NCI-H146 treated with DMSO at 0.1 percent for 48 hours (cell line): ENCODE data around the gene IRF2BP1.

Source experiments
- DNase-seq: peaks from one replicate; lab custom pipeline; 2025; ENCODE audit not compliant: unreplicated experiment; lab: John Stamatoyannopoulos, UW

The IRF2BP1 gene, protein sequence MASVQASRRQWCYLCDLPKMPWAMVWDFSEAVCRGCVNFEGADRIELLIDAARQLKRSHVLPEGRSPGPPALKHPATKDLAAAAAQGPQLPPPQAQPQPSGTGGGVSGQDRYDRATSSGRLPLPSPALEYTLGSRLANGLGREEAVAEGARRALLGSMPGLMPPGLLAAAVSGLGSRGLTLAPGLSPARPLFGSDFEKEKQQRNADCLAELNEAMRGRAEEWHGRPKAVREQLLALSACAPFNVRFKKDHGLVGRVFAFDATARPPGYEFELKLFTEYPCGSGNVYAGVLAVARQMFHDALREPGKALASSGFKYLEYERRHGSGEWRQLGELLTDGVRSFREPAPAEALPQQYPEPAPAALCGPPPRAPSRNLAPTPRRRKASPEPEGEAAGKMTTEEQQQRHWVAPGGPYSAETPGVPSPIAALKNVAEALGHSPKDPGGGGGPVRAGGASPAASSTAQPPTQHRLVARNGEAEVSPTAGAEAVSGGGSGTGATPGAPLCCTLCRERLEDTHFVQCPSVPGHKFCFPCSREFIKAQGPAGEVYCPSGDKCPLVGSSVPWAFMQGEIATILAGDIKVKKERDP

DNA sequence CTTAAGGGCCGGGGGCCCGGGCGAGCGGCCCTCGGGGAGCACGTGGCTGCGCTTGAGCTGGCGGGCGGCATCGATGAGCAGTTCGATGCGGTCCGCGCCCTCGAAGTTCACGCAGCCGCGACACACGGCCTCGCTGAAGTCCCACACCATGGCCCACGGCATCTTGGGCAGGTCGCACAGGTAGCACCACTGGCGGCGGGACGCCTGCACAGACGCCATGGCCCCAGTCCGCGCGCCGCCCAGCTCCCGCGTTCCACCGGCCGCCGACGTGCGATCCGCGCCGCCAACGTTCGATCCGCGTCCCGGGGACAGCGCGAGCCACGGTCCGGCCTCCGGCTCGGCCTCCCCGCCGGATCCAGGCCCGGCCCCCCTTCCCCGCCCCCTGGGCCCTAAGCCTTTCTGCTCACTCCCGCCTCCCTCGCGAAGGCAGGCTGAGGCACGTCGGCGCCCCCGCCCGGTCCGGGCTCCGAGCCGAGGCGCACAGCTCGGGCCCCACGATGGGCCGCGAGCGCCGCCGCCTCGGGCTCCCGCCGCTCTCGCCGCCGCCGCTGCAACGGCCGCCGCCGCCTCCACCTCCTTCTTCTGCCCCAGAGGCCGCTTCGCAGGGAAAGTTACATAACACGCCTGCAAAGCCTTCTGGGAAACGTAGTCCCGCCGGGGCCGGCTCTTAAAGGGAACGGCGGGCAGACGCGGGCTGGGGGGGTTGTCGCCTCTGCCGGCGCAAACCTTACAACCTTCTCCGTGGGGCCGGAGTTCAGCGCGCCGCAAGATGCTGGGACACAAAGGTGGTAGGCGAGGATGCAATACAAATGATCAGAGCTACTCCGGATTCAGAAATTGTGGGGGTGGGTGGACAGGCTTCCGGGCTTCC lies at the start of gene IRF2BP1:
TSS of gene IRF2BP1 (minus strand) at position 586 of the 871 bp plus-strand sequence. CDS start at position 219, 367 bp downstream.
- DNase-seq = peak; percentile 91

DNA sequence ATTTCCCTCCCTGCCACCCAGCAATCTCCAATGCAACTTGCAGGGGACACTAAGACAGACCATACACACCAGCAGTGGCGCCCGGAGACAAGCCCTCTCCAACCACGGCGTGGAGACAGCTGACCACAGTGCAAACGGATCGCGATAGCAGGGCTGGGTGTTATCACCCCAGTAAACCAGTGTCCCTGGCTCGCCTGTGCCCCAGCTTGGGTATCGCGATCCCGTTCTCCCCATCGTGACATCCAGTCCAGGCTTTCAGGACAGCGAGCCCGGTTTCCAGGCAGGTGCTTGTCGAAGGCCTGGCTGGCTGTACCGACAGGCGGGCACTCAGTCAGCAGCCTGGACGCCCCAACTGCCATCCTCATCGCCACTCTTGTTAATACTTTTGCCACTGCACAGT lies 49.3 kb upstream of the IRF2BP1 start:
- DNase-seq = no peak

DNA sequence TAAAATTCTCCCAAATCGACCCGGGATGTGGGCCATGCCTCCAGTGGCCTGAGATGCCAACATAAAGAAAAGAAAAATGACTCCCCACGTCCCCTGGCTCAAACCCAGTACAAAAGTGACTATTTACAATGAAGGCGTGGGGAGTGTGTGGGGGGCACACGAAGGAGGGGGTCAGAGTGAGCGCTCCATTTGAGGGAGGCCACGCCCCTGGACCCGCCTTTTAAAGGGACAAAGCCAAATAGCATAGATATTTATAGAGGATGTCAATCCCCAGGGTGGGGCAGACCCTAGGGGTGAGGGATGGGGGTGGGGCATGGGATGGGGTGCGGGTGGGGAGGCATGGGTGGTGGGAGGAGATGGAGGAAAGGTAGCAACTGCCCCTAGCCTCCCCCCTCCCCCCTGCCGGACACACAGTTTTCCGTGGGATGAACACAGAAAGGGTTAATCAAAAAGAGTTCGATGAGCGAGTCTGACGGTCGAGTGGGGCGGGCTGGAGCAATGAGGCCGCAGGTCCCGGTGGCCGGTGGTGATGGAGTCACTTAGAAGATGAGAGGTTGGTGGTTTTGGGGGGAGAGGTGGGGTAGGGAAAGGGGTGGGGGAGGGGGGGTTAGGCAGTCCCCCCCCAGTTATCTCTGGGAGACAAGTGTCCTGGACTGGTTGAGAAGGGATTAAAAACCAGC lies 48.8 kb upstream of the IRF2BP1 start:
- no peak for DNase-seq

DNA sequence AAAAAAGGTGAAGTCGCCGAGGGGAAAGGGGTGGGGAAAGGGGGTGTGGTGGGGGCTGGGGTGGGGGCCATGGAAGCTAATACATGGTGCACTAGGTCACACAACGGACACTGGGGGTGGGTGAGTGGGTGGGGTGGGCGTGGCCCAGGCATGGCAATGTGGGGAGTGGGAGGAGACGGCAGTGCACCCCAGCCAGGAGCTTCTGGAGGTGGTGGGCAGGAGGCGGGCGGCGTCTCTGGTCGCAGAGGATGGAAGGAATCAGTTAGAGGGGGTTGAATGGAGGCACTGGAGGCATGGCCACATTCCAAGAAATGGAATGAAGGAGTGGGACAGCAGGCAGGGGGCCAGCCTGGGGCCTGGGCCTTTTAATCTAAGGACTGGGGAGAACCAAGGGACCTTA lies 47.8 kb upstream of the IRF2BP1 start:
- no peak for DNase-seq

DNA sequence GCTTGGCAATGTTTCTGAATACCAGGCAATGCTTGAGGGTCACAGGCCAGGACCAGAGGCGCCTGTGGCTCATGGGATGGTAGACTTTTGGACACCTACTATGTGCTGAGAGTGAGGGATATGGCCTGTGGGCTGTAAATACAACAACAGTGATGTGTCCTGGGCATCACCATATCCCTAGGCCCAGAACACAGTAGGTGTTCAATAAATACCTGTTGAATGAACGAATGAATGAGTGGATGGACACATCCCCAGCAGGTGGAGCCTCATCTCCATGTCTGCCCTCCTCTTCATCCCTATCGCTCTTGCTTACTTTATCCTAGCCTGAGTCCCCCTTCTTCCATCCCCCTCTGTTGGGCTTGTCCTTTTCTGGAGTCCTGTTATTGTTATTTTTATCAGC lies 45.1 kb upstream of the IRF2BP1 start:
- no peak for DNase-seq

DNA sequence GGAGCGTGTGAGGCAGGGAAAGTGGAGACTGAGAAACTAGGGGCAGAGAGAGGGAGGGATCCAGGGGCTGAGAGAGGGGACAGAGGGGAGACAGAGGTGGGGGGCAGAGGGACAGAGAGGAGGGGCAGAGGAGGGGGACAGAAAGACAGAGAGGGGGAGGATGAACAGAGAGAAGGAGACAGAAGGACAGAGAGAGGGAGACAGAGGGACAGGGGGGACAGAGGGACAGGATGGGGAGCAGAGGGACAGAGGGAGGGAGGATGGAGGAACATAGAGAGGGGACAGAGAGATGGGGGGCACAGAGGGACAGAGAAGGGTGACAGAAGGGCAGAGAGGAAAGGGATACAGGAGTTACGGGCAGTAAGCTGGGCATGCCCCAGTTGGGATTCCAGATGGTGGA lies 43.3 kb upstream of the IRF2BP1 start:
- no peak for DNase-seq

DNA sequence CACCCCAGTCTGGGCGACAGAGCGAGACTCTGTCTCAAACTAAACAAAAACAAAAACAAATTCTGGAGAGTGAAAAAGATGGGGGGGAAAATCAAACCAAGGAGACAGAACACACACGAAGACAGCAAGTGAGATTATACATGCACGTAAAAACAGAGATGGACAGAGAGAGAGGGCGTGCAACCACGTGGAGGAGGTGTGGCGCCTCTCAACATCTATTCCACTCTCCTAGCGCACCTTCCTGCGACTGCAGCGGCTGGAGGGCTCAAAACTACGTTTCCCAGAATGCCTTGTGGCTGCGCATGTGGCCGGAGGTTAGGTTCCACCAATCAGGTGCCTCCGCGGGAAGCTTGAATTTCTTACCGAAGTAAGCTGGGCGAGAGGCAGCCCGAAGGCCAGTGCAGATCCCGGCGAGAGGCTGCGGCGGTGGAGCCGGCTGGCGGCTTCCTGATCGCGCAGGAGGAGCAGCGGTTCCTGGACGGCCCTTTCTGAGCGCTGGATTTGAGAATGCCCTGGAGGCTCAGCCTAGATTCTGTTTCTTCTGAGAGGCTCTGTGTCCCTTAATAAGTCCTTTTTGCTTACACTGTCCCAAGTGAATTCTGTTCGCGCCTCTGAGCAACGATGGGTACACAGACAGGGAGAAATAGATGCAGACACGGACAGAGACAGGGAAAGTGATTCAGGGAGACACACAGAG lies 41.8 kb upstream of the IRF2BP1 start:
- DNase-seq = peak; percentile 93

DNA sequence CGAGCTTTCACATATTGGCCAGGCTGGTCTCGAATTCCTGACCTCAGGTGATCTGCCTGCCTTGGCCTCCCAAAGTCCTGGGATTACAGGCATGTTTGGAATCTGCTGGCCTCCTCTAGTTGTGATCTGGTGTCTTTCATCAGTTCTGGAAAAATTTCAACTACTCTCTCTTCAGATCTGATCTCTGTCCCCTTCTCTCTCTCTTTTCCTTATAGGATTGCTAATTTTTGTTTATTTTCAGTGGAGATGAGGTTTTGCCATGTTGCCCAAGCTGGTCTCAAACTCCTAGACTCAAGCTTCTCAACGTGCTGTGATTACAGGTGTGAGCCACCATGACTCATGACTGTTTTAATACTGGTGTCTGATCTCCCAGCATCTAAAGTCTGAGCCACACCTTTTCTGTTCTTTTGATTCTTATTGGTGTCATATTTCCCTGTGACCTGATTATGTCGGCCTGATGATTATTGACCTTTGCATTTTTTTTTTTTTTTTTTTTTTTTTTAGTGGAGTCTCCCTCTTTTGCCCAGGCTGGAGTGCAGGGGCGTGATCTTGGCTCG lies 39.0 kb upstream of the IRF2BP1 start:
- peak; percentile 24 for DNase-seq

DNA sequence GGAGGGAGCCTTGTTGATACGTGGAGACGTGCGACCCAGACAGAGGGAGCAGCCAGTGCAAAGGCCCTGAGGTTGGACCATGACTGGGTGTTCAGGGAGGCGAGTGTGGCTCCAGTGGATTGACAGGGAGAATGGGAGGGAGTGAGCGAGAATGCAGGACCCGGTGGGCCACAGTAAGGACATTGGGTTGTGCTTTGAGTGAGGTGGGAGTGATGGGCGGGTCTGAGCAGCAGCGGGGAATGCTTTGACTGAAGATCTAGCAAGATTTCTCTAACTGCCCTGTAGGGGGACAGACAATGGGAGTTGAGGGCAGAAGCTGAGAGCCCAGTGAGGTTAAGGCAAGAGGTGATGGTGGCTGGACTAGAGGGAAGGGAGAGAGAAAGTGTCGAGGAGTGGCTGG lies 36.3 kb upstream of the IRF2BP1 start:
- no peak for DNase-seq

DNA sequence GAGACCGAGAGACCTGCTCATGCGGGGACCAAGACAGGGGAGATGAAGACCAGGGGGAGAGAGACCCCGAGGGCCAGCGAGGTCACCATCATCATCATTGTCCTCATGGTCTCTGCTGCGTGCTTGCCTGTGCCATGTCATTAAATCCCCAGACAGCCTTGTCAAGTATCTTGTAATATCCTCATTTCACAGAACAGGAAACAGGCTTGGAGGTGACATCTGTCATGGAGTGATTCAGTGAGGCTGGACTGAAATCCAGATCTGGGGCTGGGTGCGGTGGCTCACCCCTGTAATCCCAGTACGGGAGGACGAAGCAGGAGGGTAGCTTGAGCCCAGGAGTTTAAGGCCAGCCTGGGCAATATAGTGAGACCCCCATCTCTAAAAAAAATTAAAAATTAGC lies 34.5 kb upstream of the IRF2BP1 start:
- DNase-seq = no peak

DNA sequence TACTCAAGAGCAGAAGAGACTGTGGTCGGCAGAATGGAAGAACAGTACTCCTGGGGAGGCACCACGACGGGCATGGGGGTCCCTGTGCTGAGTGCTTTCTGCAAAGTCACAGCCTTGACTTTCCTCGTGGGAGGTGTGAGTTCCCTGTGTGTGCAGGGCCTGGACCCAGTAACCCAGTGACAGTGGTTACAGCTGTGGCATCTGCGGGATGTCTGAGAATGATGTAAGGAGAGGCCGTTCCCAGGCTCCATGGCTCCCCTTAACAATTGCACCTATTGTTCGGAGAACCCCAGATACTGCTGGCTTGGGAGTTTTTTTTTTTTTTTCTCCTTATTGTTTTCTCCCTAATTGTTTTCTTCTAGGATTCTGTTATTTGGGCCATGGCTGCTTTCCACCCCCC lies 33.7 kb upstream of the IRF2BP1 start:
- DNase-seq = no peak

DNA sequence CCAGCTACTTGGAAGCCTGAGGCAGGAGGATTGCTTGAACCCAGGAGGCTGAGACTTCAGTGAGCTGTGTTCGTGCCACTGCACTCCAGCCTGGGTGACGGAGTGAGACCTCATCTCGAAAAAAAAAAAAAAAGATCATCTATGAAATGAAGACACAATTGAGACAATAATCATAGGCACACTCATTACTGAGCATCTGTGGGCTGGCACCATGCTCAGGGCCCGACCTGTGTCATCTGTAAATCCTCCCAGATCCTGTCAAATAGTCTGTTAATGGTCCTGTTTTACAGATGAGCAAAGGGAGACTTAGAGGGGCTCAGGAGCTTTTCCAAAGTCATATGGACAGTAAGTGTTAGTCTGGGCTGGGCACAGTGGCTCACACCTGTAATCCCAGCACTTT lies 32.8 kb upstream of the IRF2BP1 start:
- no peak for DNase-seq

DNA sequence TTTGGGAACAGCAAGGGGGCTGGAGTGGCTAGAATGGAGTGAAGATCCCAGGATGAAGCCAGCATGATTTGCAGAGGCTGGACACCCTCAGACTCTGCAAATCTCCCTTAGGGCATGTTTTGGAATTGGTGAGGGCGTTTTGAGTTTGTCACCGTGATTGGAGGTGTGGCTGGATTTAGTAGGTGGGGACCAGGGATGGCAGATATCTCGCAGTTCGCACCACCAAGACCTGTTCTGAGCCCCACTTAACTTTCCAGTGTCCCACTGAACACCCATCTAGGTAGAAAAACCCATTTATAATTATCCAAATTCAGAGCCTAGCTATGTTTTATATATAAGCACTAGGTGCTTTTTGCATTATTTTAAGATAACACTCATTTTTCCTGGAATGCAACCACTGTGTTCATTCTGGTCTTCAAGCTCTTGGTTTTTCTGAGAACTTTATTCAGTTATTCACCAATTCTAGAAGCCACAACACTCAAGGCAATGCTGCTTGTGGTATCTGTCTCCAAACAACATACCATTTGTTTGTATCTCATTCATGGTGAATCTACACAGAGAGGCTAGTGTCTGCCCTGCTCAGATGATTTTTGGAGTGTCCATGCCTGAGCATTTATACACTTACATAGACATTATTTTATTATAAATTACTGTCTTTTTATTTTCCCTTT lies 31.6 kb upstream of the IRF2BP1 start:
- no peak for DNase-seq

DNA sequence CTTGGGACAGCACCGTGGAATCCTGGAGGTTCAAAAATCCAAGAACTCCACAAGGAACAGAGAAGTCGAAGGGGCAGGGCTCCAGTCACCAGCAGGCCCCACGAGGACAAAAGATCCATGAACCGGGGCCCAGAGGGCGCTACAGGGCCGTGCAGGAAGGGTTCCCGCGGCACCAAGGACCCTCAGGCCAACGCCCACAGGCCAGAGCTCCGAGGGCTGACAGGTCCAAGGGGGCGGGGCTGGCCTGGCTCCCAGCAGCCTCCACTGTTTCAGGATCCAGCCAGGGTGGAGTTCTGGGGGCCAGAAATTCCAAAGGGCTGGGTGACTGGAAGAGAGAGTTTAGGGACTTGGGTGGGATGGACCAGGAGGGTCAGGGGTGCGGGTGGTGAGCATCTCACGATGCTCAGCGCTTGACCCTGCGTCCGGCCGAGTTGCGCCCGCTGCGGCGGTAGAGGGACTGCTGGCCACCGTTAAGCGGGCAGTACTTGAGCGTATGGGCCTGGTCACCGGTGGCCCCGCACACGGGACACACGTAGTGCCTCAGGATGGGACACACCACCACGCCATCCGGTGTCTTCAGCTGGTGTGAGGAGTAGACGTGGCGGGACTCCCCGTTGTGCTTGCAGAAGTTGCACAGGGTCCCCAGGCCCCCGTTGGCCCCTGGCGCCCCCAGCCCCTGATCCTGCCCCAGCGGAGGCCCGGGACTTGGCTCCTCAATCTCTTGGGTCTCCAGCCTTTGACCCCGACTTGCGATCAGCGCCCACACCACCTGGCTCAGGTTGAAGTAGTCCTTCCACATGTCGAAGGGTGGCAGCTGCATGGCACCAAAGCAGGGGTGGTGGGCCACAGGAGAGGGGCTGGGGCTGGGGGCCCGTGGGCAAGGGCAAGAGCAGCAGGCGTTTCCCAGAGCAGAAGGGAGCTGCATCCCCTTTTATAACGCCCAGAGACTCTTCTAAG lies 28.2 kb upstream of the IRF2BP1 start, which contains the start of gene NANOS2:
TSS of gene NANOS2 (minus strand) at position 905 of the 957 bp plus-strand sequence. CDS start at position 820, 85 bp downstream.
- DNase-seq = no peak

DNA sequence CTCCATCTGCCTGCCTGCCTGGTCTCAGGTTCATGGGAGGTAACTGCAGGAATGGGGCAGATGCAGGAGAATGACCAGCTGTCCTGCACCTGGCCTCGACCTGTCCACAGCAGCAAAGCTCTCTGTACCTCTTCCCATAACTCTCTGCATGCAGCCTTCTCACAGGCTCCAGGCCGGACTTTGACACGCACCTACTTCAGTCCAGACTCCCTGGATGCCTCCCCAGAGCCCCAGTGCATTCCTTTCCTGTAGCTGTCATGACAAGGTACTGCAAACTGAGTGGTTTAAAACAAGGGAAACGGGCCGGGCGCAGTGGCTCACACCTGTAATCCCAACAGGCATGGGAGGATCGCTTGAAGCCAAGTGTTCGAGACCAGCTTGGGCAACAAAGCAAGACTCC lies 25.4 kb upstream of the IRF2BP1 start:
- DNase-seq = no peak

DNA sequence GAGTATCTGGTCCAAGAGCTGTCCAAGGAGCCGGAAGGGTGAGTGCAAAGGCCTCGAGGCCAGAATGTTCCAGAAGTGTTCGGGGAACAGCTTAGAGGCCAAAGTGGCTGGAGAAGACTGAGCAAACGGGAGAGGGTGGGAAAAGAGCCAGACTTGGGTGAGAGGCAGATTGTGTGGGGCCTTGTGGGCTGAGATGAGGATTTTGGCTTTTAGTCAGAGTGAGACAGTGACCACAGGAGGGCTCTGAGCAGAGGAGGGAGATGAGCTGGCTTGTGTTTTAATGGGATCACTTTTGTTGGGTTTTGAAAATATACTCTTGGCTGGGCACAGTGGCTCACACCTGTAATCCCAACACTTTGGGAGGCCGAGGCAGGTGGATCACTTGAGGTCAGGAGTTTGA lies 23.0 kb upstream of the IRF2BP1 start:
- DNase-seq = no peak

DNA sequence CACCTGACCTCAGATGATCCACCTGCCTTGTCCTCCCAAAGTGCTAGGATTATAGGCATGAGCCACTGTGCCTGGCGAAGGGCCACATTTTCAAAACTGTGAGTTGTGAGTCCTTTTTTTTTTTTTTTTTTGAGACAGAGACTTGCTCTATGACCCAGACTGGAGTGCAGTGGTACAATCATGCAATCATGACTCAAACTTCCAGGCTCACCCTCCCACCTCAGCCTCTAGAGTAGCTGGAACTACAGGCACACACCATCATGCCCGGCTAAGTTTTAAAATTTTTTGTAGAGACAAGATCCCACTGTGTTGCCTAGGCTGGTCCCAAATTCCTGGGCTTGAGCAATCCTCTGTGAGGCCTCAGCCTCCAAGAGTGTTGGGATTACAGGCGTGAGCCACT lies 20.3 kb upstream of the IRF2BP1 start:
- no peak for DNase-seq

DNA sequence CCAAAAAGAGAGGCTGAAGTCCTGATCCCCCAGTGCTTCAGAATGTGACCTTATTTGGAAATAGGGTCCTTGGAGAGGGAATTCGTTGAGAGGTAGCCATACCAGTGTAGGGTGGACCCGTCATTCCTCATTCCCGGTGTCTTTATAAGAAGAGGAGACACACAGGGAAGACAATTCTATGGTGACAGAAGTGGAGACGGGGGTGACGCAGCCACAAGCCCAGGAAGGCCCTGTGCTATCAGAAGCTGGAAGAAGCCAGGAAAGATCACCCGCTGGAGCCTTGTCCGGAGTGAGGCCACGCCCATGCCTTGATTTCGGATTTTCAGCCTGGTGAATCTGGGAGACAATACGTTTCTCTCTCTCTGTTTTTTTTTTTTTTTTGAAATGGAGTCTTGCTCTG lies 19.1 kb upstream of the IRF2BP1 start:
- no peak for DNase-seq
